WI38 (cell line): Measurements from ENCODE around the gene LBX1.

ENCODE experiments used
- H3K4me3 ChIP-seq: 2 replicates; pipeline ENCODE4 v1.5.1; 2011; ENCODE audit warnings: low read depth, mild to moderate bottlenecking, control low read depth, low read length
- CTCF ChIP-seq: IDR thresholded peaks from 2 replicates; pipeline ENCODE4 v1.5.1; 2012; ENCODE audit warnings: low read depth, mild to moderate bottlenecking, control low read depth, low read length

Gene LBX1

GRCh38 chr10:101229266-101230182 lies at the start of gene LBX1:
Gene LBX1, minus strand, starts transcription at chr10:101229463. Its CDS starts 648 bp downstream, at chr10:101228815.
- no peak within 1 kb of the TSS for H3K4me3 ChIP-seq

GRCh38 chr10:101273741-101274140 lies 44.5 kb upstream of the LBX1 start:
- TF ChIP-seq CTCF, result no peak

More at GRCh38 chr10:101229266-101230182, at the start of gene LBX1:
- TF ChIP-seq CTCF, result no peak

GRCh38 chr10:101273330-101273729 lies 44.1 kb upstream of the LBX1 start:
- no peak for TF ChIP-seq CTCF
- no peak overlapping the region for H3K4me3 ChIP-seq

More at GRCh38 chr10:101273741-101274140, 44.5 kb upstream of the LBX1 start:
- no peak overlapping the region for H3K4me3 ChIP-seq

- H3K4me3 ChIP-seq, result no peak overlapping the region
- peak; percentile 78 for TF ChIP-seq CTCF
Measured at GRCh38 chr10:101272229-101272868, 43.1 kb upstream of the LBX1 start.

GRCh38 chr10:101270763-101271162 lies 41.5 kb upstream of the LBX1 start:
- no peak overlapping the region for H3K4me3 ChIP-seq
- TF ChIP-seq CTCF, result no peak

GRCh38 chr10:101267776-101268175 lies 38.5 kb upstream of the LBX1 start:
- no peak for TF ChIP-seq CTCF
- no peak overlapping the region for H3K4me3 ChIP-seq

GRCh38 chr10:101267290-101267680 lies 38.0 kb upstream of the LBX1 start:
- no peak for TF ChIP-seq CTCF

More at GRCh38 chr10:101267290-101267680, 38.0 kb upstream of the LBX1 start:
- no peak overlapping the region for H3K4me3 ChIP-seq
